GM19035 (cell line): ENCODE data around the gene FKBP15.

Experiments
- ATAC-seq: cut with Tn5 transposase; IDR thresholded peaks from one replicate; pipeline ENCODE4 v1.9.1; 2021; ENCODE audit not compliant: unreplicated experiment

The FKBP15 gene

GRCh38 chr9:113231701-113232100 lies 10.6 kb upstream of the FKBP15 start:
- no peak for ATAC-seq

GRCh38 chr9:113228130-113228665 lies 7.1 kb upstream of the FKBP15 start:
- no peak for ATAC-seq

DNA sequence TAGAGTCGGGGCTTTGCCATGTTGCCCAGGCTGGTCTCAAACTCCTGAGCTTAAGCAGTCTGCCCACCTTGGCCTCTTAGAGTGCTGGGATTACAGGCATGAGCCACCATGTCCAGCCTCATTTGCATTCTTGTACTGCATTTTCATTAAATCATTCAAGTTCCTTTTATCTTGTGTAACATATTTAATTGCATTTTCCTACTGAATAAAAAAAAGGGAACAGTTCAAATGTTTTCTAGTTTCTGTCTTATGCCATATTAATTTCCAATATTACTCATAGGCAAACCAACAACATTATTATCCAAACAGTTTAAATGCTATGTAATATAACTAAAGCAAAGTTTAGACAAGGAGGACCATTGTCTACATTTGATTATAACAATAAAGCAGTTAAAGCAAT lies 6.4 kb upstream of the FKBP15 start:
- no peak for ATAC-seq

DNA sequence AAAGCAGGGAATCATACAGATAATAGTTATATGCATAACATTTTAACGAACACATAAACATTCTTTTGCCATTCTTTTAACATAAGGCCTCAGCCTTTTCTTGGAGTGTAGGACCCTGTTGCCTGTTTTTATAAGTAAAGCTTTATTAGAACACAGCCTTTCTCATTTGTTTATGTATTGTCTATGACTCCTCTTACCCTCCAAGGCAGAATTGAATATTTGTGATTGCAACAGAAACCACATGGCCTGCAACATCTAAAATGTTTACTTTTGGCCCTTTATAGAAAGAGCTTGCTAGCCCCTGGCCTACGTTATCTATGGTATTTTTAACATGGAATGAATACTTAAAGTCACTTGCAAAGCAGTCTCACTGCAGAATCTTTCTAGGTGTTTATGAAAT lies 2.9 kb upstream of the FKBP15 start:
- ATAC-seq = no peak

DNA sequence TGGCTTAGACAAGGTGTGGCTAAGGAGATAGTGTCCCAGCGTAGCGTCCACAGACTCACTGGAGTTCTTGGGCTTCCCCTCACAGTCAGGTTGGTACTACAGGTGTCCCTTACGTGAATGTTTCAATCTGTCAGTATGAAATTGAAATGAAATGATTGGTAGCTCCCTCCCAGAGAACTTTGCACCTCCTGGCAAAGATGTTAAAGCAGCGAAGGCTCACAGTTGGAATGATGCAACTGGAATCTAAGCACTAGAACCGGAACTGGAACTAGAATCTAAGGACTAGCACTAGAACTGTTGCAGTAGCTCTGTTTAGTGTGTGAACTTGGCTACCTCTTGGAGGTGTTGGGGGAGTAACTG lies 1.4 kb upstream of the FKBP15 start:
- no peak for ATAC-seq

DNA sequence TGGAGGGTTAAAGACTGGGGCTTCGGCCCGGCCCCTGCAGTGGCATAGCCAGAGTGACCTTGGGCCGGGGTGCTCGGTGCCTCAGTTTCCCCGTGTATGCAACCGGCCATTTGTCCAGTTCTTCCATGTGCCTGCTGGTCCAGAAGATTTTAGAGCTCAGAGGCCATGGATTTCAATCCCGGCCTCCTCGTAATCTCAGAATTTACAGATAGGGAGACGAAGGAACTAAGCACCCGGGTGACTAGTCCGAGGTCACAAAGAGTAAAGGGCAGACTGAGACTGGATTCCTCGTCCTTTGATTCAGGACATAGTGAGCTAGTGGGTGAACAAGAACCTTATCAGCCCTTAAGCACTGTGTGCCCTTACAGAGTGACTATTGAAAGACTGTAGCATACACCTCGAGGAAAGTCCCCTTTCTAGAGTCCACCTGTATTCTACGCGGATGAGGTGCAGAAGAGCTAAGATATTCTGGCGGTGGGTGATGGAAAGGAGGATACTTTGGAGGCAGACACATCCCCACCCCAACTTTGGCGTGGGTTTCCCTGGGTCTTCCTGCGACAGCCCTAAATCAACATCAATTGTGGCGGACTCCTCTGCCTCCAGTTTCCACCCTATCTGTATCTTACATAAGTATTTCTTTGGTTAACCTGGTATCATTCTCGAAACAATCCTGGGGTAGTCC lies 864 bp upstream of the FKBP15 start:
- ATAC-seq = no peak

DNA sequence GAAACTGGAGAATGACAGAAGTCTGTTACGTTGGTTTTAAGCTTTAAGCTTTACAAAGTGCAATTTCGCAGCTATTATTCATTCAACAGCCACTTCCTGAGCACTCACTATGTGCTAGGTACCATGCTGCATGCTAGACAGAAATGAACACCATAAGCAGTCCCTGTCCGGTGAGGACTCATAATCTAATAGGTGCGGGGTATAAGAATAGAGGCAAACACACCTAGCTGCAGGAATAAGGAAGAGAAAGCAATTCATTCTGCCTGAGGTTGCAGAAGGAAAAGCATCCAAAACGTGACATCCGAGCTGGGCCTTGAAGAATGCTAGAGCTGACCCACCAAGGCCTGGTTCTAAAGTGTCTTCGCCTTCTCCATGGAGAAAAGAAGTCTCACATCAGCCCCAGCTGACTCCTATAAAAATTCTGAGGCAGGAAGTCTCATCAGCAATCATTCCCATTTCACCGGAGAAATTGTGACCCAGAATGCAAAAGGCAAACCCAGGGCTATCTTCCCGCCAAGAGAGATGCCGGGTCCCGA lies 542 bp downstream of the FKBP15 start:
- no peak for ATAC-seq

- ATAC-seq = peak; percentile 50
These were observed 1.1 kb downstream of the FKBP15 start for GRCh38 chr9:113219969-113220368.

DNA sequence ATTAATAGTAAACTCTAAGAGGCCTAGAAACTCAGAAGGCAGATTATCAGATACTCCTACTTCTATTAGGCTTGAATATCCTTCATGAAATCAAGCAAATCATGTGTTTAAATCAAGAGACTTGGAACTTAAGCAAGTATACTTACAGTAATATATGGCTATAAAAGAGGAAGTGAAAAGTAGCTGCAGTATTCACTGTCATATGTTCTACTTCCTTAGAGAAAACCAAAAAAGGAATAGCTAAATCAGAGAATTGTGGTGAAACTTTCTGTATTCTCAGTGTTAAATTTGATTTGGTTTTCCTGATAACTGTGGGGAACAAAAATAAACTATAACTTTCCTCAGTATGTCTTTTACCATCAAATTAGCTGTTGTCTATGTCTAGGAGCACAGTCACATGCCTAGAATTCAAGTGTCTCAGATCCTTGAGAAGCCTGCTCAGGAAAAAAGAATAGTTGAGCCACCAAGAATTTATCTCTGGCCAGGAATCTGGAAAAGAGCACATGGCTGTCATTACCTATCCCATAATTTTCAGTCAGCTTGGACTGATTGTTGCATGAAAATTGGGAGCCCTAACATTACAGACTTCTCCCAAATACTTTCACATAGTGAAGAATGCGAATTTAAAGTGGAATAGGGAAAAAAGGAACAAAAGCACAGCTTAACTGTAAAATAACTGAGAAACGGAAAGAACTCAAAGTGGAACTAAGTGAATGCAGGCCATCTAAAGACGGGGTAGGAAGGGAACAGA lies 1.7 kb downstream of the FKBP15 start:
- peak; percentile 27 for ATAC-seq

DNA sequence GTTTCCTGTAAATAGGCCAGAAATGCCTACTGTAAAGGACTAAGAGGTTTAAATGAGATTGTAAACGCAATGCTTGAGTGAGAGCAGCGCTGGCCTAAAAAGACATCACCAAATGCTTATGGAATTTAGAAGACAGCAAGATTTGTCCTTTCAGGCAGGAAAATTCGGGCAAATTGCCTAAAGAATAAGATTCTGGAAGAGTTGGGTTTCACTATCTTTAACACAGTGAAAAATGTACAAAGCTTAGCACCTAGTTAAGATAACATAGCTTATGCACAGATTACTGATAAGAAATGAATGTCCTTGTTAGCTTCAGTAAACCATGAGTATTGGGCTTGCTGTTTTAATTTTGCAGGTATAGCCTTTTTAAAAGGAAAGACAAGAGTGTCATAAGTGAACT lies 4.7 kb downstream of the FKBP15 start:
- no peak for ATAC-seq

GRCh38 chr9:113215132-113215531 lies 5.9 kb downstream of the FKBP15 start:
- ATAC-seq = no peak

GRCh38 chr9:113210815-113211214 lies 10.3 kb downstream of the FKBP15 start:
- no peak for ATAC-seq

GRCh38 chr9:113205861-113206260 lies 15.2 kb downstream of the FKBP15 start:
- no peak for ATAC-seq

DNA sequence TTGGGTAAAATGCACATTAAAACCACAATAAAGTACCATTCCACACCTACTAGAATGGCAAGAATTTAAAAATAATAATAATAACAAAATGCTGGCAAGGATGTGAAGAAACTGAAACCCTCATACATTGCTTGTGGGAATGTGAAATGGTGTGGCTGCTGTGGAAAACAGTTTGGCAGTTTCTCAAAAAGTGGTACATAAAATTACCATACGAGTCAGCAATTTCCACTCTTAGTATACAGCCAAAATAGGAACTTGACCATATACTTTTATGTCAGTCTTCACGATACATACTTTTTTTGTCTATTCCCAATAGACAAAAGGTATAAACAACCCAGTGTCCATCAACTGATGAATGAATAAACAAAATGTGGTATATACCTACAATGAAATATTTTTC lies 15.6 kb downstream of the FKBP15 start:
- ATAC-seq = no peak

DNA sequence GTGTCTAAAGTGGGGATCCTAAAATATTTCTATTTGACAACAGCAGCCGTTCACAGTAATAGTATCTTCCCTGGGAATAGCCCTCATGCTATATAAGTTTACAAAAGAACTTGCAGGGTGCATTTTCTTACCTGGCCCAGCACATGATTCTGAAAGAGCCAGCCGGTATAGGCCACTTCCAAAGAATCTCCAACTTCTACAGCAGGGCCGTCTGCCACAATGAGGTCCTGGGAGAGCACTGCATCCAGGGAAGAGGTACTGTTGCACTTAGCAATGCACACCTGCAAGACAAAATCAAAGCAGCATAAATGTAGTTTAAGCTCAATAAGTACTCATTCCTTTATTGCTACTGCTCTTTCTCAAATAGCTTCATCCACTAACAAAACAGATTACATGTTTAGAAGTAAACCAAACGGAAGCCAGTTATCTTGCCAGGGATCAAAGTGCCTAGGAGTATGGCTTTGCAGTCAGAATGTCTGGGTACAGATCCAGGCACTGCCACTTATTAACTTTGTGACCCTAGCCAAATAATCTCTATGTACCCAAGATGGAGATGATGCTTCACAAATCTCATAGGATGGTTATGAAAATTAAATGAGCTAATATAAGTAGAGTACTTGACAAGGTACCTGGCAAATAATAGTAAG lies 21.3 kb downstream of the FKBP15 start:
- no peak for ATAC-seq

- no peak for ATAC-seq
These were observed 28.6 kb downstream of the FKBP15 start for GRCh38 chr9:113192455-113192854.

- no peak for ATAC-seq
These were observed 33.0 kb downstream of the FKBP15 start for GRCh38 chr9:113187929-113188595.

DNA sequence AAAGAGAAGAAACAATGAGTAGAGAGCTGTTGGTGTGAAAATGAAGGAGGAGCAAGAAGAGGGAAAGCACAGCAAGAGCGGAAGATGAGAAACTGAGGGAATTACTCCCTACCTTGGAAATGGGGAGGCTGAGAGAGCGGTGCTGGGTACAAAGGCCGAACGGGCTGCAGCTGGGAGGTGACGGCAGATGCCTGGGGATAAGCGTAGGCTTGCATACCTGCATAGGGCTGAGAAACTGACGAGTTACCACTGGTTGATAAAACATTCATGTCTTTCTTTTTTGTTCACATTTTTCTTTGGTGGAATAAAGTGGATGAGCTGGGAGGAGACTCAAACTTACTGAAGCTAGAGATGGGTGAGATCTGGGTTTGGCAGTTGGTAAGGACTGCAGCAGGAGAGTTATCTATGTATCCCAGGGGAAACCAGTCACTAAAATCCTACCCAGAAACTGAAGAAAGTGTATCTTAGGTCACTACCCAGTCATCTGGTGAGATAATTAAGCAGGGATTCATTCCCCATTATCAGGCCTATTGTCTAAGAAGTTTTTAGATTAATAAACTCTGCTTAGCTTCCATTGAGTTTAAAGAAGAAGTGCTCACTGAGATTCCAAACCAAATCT lies 34.8 kb downstream of the FKBP15 start:
- no peak for ATAC-seq

- ATAC-seq = no peak
These were observed 35.8 kb downstream of the FKBP15 start for GRCh38 chr9:113185271-113185670.

- ATAC-seq = no peak
These were observed 36.5 kb downstream of the FKBP15 start for GRCh38 chr9:113184539-113184938.
